HepG2 (cell line): Measurements from ENCODE around the gene ERV3-1. TPM values are rescaled to one million over a fixed set of nuclear protein-coding genes. Genes with fewer than 3 reads are reported as not detected.

ENCODE experiments used
- ATAC-seq: fragments of 200-7000 bp; cut with Tn5 transposase; 3 replicates; pipeline ENCODE4 v1.9.1; 2020; ENCODE audit warnings: mild to moderate bottlenecking, moderate library complexity
- BruUV-seq: library from RNA; stranded (reverse); fragments of 400-500 nt; replicated peaks from 2 replicates; lab custom pipeline; 2021; lab: Mats Ljungman, UMichigan
- CTCF ChIA-PET: fragments of 300-600 bp; formaldehyde crosslinking; extraction: SDS; loops from one replicate; lab custom pipeline; 2021; ENCODE audit warnings: low total read pairs, inconsistent platforms, low intra/inter-chr PET ratio; lab: Yijun Ruan, JAX
- POLR2A ChIA-PET: fragments of 350-600 bp; sonication (Branson Sonifier 250); formaldehyde crosslinking; loops from one replicate; lab custom pipeline; 2020; ENCODE audit warnings: antibody characterized with exemption, inconsistent platforms; lab: Yijun Ruan, JAX
- DNase-seq: peaks from one replicate; pipeline ENCODE4 v3.0.0-alpha.2; 2015; ENCODE audit warnings: low spot score
- FAIRE-seq: peaks from 3 replicates; lab custom pipeline; 2011; peaks lifted over from hg19 to GRCh38; lab: Jason Lieb, UNC
- H2AFZ ChIP-seq: one replicate; pipeline ENCODE4 v1.6.1; 2011; ENCODE audit warnings: low read length, inconsistent platforms
- H3K27ac ChIP-seq: fragments of 300-600 bp; 3 replicates; pipeline ENCODE4 v1.8.0; 2011; ENCODE audit warnings: mixed run types, mild to moderate bottlenecking, mixed read lengths, low read length, inconsistent platforms; ENCODE audit not compliant: insufficient read depth; ENCODE audit errors: extremely low read length
- H3K27me3 ChIP-seq, 2 experiments: fragments of 200-600 bp in 1 of 2; 2 replicates in 1 of 2; 3 replicates in 1 of 2; pipeline versions ENCODE4 v1.6.0 to v1.8.0; 2011; ENCODE audit warnings: low read length in 2 of 2, mild to moderate bottlenecking in 2 of 2, moderate library complexity in 2 of 2, inconsistent platforms in 1 of 2; ENCODE audit not compliant: insufficient read depth in 2 of 2, control insufficient read depth in 1 of 2
- H3K36me3 ChIP-seq, 2 experiments: fragments of 200-600 bp in 1 of 2; replicated peaks in 1 of 2; 2 replicates in 1 of 2; 3 replicates in 1 of 2; pipeline versions ENCODE4 v1.5.1 to v1.8.0; 2011; ENCODE audit warnings: low read length in 2 of 2, inconsistent platforms in 1 of 2; ENCODE audit not compliant: insufficient read depth in 2 of 2, control insufficient read depth in 1 of 2
- H3K4me1 ChIP-seq: 2 replicates; pipeline ENCODE4 v1.5.1; 2012; ENCODE audit warnings: low read length, inconsistent platforms; ENCODE audit not compliant: insufficient read depth
- H3K4me2 ChIP-seq: 2 replicates; pipeline ENCODE4 v1.6.0; 2011; ENCODE audit warnings: low read depth, low read length, inconsistent platforms
- H3K4me3 ChIP-seq, 3 experiments: fragments of 200-600 bp in 1 of 3; sonication (generic), shearing (Covaris generic) in 1 of 3; replicated peaks in 1 of 3; 2 replicates each; pipeline ENCODE4 v1.5.1; 2011 to 2016; ENCODE audit warnings: low read length in 3 of 3, inconsistent platforms in 2 of 3, low read depth in 2 of 3, mild to moderate bottlenecking in 2 of 3, control low read depth in 1 of 3, mixed read lengths in 1 of 3; ENCODE audit not compliant: insufficient read depth in 1 of 3
- H3K79me2 ChIP-seq: one replicate; pipeline ENCODE4 v1.6.1; 2011; ENCODE audit warnings: low read length, inconsistent platforms; ENCODE audit not compliant: insufficient read depth
- H3K9ac ChIP-seq: 2 replicates; pipeline ENCODE4 v1.6.0; 2011; ENCODE audit warnings: mild to moderate bottlenecking, low read depth, low read length, inconsistent platforms; ENCODE audit not compliant: insufficient read depth
- H3K9me3 ChIP-seq: 2 replicates; pipeline ENCODE4 v1.5.1; 2012; ENCODE audit warnings: mild to moderate bottlenecking, low read length
- H4K20me1 ChIP-seq: 2 replicates; pipeline ENCODE4 v1.6.0; 2011; ENCODE audit warnings: inconsistent platforms, mild to moderate bottlenecking, low read length, moderate library complexity; ENCODE audit not compliant: insufficient read depth
- AGO1 ChIP-seq: fragments of 200-400 bp; formaldehyde crosslinking; IDR thresholded peaks from 2 replicates; pipeline ENCODE4 v1.6.1; 2017; ENCODE audit warnings: mild to moderate bottlenecking, low read depth, low read length, moderate library complexity; ENCODE audit not compliant: poor library complexity, severe bottlenecking
- CENPX ChIP-seq: sonication (generic); formaldehyde crosslinking; IDR thresholded peaks from 2 replicates; pipeline ENCODE4 v1.9.0; 2021; ENCODE audit warnings: mild to moderate bottlenecking, missing genetic modification reagents, moderate library complexity
- FLYWCH1 ChIP-seq: sonication (generic); formaldehyde crosslinking; IDR thresholded peaks from 2 replicates; pipeline ENCODE4 v1.8.1; 2023; ENCODE audit warnings: mild to moderate bottlenecking, missing genetic modification reagents
- KDM2A ChIP-seq: sonication (generic); formaldehyde crosslinking; IDR thresholded peaks from 2 replicates; pipeline ENCODE4 v1.4.0; 2020; ENCODE audit warnings: low read depth, missing genetic modification reagents, borderline replicate concordance
- ZNF17 ChIP-seq: sonication (generic); formaldehyde crosslinking; IDR thresholded peaks from 2 replicates; pipeline ENCODE4 v1.5.0; 2020; ENCODE audit warnings: mild to moderate bottlenecking, missing genetic modification reagents
- ZNF230 ChIP-seq: sonication (generic); formaldehyde crosslinking; IDR thresholded peaks from 2 replicates; pipeline ENCODE4 v1.4.0; 2020; ENCODE audit warnings: mild to moderate bottlenecking, missing genetic modification reagents
- ZNF446 ChIP-seq: sonication (generic); formaldehyde crosslinking; IDR thresholded peaks from 2 replicates; pipeline ENCODE4 v1.5.0; 2020; ENCODE audit warnings: mild to moderate bottlenecking, missing genetic modification reagents
- ZNF556 ChIP-seq: sonication (generic); formaldehyde crosslinking; IDR thresholded peaks from 2 replicates; pipeline ENCODE4 v1.4.0; 2020; ENCODE audit warnings: mild to moderate bottlenecking, missing genetic modification reagents, borderline replicate concordance
- ZNF7 ChIP-seq: IDR thresholded peaks from 2 replicates; pipeline ENCODE4 v1.6.1; 2016; ENCODE audit warnings: missing biosample characterization, missing genetic modification reagents
- WGBS: methylation state at CpG from one replicate; pipeline ENCODE4 v1.1.6; 2017; ENCODE audit warnings: low lambda C conversion rate; 5-methylcytosine and 5-hydroxymethylcytosine counted together
- in situ Hi-C: cut with HindIII; loops from 2 replicates; pipeline ENCODE4 v1.10.0; 2017; ENCODE audit warnings: low pct_unique_long_range_greater_than_20kb; ENCODE audit not compliant: extremely low pct_ligation_motif_present
- intact Hi-C: fragments of 100-400 bp; cut with micrococcal nuclease; formaldehyde crosslinking; loops from one replicate; pipeline ENCODE4 v1.10.0; 2022; ENCODE audit not compliant: unreplicated experiment
- polyA plus RNA-seq, 8 experiments: library from polyadenylated mRNA; depleted of rRNA in 3 of 8; stranded (reverse) in 7 of 8; unstranded in 1 of 8; fragments of >200 nt; fragmentation: Illumina TruSeq in 4 of 8; extraction: Trizol in 4 of 8; gene quantifications; 2 replicates each; pipeline versions ENCODE4 v1.2.1 to v1.2.3, GENCODE V29; 2011 to 2016; ENCODE audit warnings: low read depth in 4 of 8, missing spikeins in 1 of 8, mixed read lengths in 1 of 8; ENCODE audit not compliant: insufficient read depth in 1 of 8
- total RNA-seq, 5 experiments: library from RNA; depleted of rRNA; stranded (reverse); fragments of >200 nt; fragmentation: Illumina TruSeq; extraction: Trizol; gene quantifications; 2 replicates each; pipeline ENCODE4 v1.2.3, GENCODE V29; 2016; ENCODE audit warnings: low read depth in 1 of 5
- TF ChIP-seq, protein P1 (sequence below): sonication (generic); formaldehyde crosslinking; IDR thresholded peaks from 2 replicates; pipeline ENCODE4 v1.5.0; 2020; ENCODE audit warnings: mild to moderate bottlenecking, missing genetic modification reagents, borderline replicate concordance
- TF ChIP-seq, protein P2 (sequence below): IDR thresholded peaks from 2 replicates; pipeline ENCODE4 v1.6.1; 2016; ENCODE audit warnings: missing biosample characterization, missing genetic modification reagents, low read depth
- TF ChIP-seq, protein P3 (sequence below): IDR thresholded peaks from 2 replicates; pipeline ENCODE4 v1.4.0; 2020; ENCODE audit warnings: mild to moderate bottlenecking, missing genetic modification reagents
- TF ChIP-seq, protein P4 (sequence below): sonication (generic); formaldehyde crosslinking; IDR thresholded peaks from 2 replicates; pipeline ENCODE4 v1.8.1; 2022; ENCODE audit warnings: mild to moderate bottlenecking, missing genetic modification reagents

The ERV3-1 gene
- total and polyA plus RNA-seq, 2 of the 13 experiments (the other 11 are each of a cell fraction or from before 2014, with no cell fraction given) = 20.4 to 86.3 TPM

DNA sequence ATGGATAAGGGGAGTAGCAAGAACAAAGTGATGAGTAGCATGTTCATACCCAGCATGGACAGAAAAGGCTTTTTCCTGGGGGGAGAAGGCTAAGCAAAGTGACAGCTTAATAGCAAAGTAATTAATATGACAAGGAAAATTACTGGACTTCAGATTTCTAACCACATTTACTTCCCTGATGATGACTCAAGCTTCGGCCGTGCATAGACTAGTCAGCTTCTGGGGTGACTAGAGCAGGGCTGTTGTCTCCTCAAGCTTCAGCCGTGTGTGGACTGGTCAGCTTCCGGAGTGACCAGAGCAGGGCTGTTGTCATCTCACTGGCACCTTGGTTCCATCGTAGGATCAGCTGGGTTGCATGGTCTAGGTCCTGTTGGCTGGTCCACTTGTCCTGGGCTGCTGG, 13.5 kb downstream of the ERV3-1 start:
- ATAC-seq (no peak), DNase-seq (no peak), FAIRE-seq (no peak)
- H3K79me2 ChIP-seq = no peaks in the 10 kb centered on the region
- H3K4me3 ChIP-seq = no peak overlapping the region
- ChIA-PET CTCF (no interaction called here), POLR2A (no interaction called here)
- no peak overlapping the region for H3K27ac ChIP-seq
- H3K27me3 ChIP-seq = no peaks in the 10 kb centered on the region
- intact Hi-C loops (no loop called here), in situ Hi-C loops (no loop called here)
- H3K9ac ChIP-seq = no peak overlapping the region
- peaks cover 0 to 8% of the 10 kb centered on the region in 2 experiments; a peak in 2 of 5 replicates for H3K36me3 ChIP-seq
- peaks cover 57% of the 10 kb centered on the region for H3K9me3 ChIP-seq
- no peaks in the 10 kb centered on the region for H4K20me1 ChIP-seq
- BruUV-seq = no TSS peak
- WGBS = 98% methylated on average over 5 of the region's 5 CpGs
- no peak overlapping the region for H3K4me2 ChIP-seq
- H3K4me1 ChIP-seq = peaks cover 17% of the 10 kb centered on the region
- no peak overlapping the region for H2AFZ ChIP-seq
- TF ChIP-seq FLYWCH1 = no peak
- no peak for TF ChIP-seq AGO1
- no peak for TF ChIP-seq CENPX
- no peak for TF ChIP-seq ZNF7
- TF ChIP-seq, protein P1, sequence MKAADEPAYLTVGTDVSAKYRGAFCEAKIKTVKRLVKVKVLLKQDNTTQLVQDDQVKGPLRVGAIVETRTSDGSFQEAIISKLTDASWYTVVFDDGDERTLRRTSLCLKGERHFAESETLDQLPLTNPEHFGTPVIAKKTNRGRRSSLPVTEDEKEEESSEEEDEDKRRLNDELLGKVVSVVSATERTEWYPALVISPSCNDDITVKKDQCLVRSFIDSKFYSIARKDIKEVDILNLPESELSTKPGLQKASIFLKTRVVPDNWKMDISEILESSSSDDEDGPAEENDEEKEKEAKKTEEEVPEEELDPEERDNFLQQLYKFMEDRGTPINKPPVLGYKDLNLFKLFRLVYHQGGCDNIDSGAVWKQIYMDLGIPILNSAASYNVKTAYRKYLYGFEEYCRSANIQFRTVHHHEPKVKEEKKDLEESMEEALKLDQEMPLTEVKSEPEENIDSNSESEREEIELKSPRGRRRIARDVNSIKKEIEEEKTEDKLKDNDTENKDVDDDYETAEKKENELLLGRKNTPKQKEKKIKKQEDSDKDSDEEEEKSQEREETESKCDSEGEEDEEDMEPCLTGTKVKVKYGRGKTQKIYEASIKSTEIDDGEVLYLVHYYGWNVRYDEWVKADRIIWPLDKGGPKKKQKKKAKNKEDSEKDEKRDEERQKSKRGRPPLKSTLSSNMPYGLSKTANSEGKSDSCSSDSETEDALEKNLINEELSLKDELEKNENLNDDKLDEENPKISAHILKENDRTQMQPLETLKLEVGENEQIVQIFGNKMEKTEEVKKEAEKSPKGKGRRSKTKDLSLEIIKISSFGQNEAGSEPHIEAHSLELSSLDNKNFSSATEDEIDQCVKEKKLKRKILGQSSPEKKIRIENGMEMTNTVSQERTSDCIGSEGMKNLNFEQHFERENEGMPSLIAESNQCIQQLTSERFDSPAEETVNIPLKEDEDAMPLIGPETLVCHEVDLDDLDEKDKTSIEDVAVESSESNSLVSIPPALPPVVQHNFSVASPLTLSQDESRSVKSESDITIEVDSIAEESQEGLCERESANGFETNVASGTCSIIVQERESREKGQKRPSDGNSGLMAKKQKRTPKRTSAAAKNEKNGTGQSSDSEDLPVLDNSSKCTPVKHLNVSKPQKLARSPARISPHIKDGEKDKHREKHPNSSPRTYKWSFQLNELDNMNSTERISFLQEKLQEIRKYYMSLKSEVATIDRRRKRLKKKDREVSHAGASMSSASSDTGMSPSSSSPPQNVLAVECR (CRISPR knock-in tag) = no peak
- no peak for TF ChIP-seq ZNF17
- TF ChIP-seq ZNF230 (CRISPR knock-in tag) = no peak
- TF ChIP-seq, protein P2, sequence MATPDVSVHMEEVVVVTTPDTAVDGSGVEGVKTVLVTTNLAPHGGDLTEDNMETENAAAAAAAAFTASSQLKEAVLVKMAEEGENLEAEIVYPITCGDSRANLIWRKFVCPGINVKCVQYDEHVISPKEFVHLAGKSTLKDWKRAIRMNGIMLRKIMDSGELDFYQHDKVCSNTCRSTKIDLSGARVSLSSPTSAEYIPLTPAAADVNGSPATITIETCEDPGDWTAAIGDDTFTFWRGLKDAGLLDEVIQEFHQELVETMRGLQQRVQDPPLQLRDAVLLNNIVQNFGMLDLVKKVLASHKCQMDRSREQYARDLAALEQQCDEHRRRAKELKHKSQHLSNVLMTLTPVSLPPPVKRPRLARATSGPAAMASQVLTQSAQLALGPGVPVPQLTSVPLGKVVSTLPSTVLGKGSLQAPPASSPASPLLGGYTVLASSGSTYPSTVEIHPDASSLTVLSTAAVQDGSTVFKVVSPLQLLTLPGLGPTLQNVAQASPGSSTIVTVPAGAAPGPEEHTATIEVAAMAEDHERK (CRISPR knock-in tag) = no peak
- TF ChIP-seq, protein P3, sequence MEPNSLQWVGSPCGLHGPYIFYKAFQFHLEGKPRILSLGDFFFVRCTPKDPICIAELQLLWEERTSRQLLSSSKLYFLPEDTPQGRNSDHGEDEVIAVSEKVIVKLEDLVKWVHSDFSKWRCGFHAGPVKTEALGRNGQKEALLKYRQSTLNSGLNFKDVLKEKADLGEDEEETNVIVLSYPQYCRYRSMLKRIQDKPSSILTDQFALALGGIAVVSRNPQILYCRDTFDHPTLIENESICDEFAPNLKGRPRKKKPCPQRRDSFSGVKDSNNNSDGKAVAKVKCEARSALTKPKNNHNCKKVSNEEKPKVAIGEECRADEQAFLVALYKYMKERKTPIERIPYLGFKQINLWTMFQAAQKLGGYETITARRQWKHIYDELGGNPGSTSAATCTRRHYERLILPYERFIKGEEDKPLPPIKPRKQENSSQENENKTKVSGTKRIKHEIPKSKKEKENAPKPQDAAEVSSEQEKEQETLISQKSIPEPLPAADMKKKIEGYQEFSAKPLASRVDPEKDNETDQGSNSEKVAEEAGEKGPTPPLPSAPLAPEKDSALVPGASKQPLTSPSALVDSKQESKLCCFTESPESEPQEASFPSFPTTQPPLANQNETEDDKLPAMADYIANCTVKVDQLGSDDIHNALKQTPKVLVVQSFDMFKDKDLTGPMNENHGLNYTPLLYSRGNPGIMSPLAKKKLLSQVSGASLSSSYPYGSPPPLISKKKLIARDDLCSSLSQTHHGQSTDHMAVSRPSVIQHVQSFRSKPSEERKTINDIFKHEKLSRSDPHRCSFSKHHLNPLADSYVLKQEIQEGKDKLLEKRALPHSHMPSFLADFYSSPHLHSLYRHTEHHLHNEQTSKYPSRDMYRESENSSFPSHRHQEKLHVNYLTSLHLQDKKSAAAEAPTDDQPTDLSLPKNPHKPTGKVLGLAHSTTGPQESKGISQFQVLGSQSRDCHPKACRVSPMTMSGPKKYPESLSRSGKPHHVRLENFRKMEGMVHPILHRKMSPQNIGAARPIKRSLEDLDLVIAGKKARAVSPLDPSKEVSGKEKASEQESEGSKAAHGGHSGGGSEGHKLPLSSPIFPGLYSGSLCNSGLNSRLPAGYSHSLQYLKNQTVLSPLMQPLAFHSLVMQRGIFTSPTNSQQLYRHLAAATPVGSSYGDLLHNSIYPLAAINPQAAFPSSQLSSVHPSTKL = no peak
- no peak for TF ChIP-seq ZNF556 (CRISPR knock-in tag)
- TF ChIP-seq ZNF446 (CRISPR knock-in tag) = no peak
- TF ChIP-seq, protein P4, sequence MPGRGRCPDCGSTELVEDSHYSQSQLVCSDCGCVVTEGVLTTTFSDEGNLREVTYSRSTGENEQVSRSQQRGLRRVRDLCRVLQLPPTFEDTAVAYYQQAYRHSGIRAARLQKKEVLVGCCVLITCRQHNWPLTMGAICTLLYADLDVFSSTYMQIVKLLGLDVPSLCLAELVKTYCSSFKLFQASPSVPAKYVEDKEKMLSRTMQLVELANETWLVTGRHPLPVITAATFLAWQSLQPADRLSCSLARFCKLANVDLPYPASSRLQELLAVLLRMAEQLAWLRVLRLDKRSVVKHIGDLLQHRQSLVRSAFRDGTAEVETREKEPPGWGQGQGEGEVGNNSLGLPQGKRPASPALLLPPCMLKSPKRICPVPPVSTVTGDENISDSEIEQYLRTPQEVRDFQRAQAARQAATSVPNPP (CRISPR knock-in tag) = no peak
- TF ChIP-seq KDM2A = no peak
